H1 (cell line): Measurements from ENCODE around the gene RETNLB. TPM values are rescaled to one million over a fixed set of nuclear protein-coding genes. Genes with fewer than 3 reads are reported as not detected.

Source experiments
- CTCF ChIA-PET: fragments of 300-600 bp; sonication (Branson Sonifier 250); formaldehyde crosslinking; loops from one replicate; lab custom pipeline; 2021; ENCODE audit not compliant: partially characterized antibody; lab: Charles Lee
- POLR2A ChIA-PET: fragments of 300-600 bp; sonication (Branson Sonifier 250); formaldehyde crosslinking; loops from one replicate; lab custom pipeline; 2021; ENCODE audit warnings: inconsistent platforms; ENCODE audit not compliant: partially characterized antibody; lab: Charles Lee
- DNase-seq, 2 experiments: peaks; one replicate each; pipeline versions ENCODE4 v3.0.0 to v3.0.0-alpha.2; 2010 to 2022; ENCODE audit warnings: low spot score in 2 of 2, low read depth in 1 of 2, mixed read lengths in 1 of 2
- FAIRE-seq: peaks from 2 replicates; lab custom pipeline; 2011; peaks lifted over from hg19 to GRCh38; lab: Jason Lieb, UNC
- H2AFZ ChIP-seq: 2 replicates; pipeline ENCODE4 v1.8.1; 2012; ENCODE audit warnings: low read length, inconsistent platforms
- H2AK5ac ChIP-seq: 2 replicates; pipeline ENCODE4 v1.6.1; 2013; ENCODE audit warnings: low read depth, low read length
- H2BK120ac ChIP-seq: replicated peaks from 2 replicates; pipeline ENCODE3; 2013; ENCODE audit warnings: low read depth, low read length, inconsistent platforms
- H2BK12ac ChIP-seq: 2 replicates; pipeline ENCODE4 v1.6.1; 2013; ENCODE audit warnings: low read depth, low read length
- H2BK15ac ChIP-seq: 2 replicates; pipeline ENCODE4 v1.6.1; 2013; ENCODE audit warnings: low read length
- H2BK20ac ChIP-seq: 2 replicates; pipeline ENCODE4 v1.6.1; 2013; ENCODE audit warnings: low read length
- H2BK5ac ChIP-seq: 2 replicates; pipeline ENCODE4 v1.6.1; 2013; ENCODE audit warnings: low read depth, low read length
- H3K14ac ChIP-seq: 2 replicates; pipeline ENCODE4 v1.6.1; 2013; ENCODE audit warnings: inconsistent platforms; ENCODE audit not compliant: insufficient read length
- H3K18ac ChIP-seq: 2 replicates; pipeline ENCODE4 v1.6.1; 2013; ENCODE audit warnings: low read length; ENCODE audit errors: extremely low read depth
- H3K23ac ChIP-seq: 2 replicates; pipeline ENCODE4 v1.6.1; 2013; ENCODE audit warnings: inconsistent platforms; ENCODE audit not compliant: insufficient read length
- H3K23me2 ChIP-seq: 2 replicates; pipeline ENCODE4 v1.6.1; 2013; ENCODE audit warnings: low read depth, low read length
- H3K27ac ChIP-seq: 2 replicates; pipeline ENCODE4 v1.6.1; 2011; ENCODE audit warnings: low read depth, low read length, inconsistent platforms
- H3K27me3 ChIP-seq, 4 experiments: replicated peaks in 1 of 4; 1 replicate in 1 of 4; 2 replicates in 3 of 4; pipeline versions ENCODE4 v1.6.1 to v1.8.1; 2011 to 2013; ENCODE audit warnings: low read length in 3 of 4, mild to moderate bottlenecking in 3 of 4, inconsistent platforms in 2 of 4, mixed read lengths in 2 of 4, moderate library complexity in 1 of 4; ENCODE audit not compliant: control insufficient read depth in 3 of 4, insufficient read depth in 3 of 4; ENCODE audit errors: extremely low read depth in 1 of 4
- H3K36me3 ChIP-seq, 4 experiments: 2 replicates each; pipeline versions ENCODE4 v1.6.1 to v1.8.1; 2011 to 2013; ENCODE audit warnings: mild to moderate bottlenecking in 4 of 4, low read length in 3 of 4, moderate library complexity in 2 of 4, control low read depth in 1 of 4, inconsistent platforms in 1 of 4; ENCODE audit not compliant: insufficient read depth in 4 of 4, control insufficient read depth in 2 of 4
- H3K4ac ChIP-seq: replicated peaks from 2 replicates; pipeline ENCODE3; 2013; ENCODE audit warnings: low read length, low read depth, mixed read lengths, inconsistent platforms; ENCODE audit not compliant: insufficient read length
- H3K4me1 ChIP-seq, 4 experiments: replicated peaks in 1 of 4; 1 replicate in 1 of 4; 2 replicates in 3 of 4; pipeline versions ENCODE4 v1.6.1 to v1.8.1; 2011 to 2013; ENCODE audit warnings: low read length in 3 of 4, inconsistent platforms in 2 of 4, mixed read lengths in 1 of 4; ENCODE audit not compliant: insufficient read depth in 4 of 4, control insufficient read depth in 3 of 4
- H3K4me2 ChIP-seq, 2 experiments: 2 replicates each; pipeline versions ENCODE4 v1.6.1 to v1.8.1; 2011 to 2013; ENCODE audit warnings: low read depth in 2 of 2, low read length in 2 of 2, control low read depth in 1 of 2, inconsistent platforms in 1 of 2, mild to moderate bottlenecking in 1 of 2; ENCODE audit not compliant: insufficient read depth in 1 of 2
- H3K4me3 ChIP-seq, 4 experiments: fragments of 200-600, 300-600 bp in 1 of 4; sonication (generic), shearing (Covaris generic), sonication (Bioruptor Twin) in 1 of 4; 2 replicates each; pipeline versions ENCODE4 v1.5.1 to v1.8.1; 2011 to 2016; ENCODE audit warnings: low read length in 4 of 4, low read depth in 3 of 4, control low read depth in 2 of 4, inconsistent platforms in 2 of 4, mild to moderate bottlenecking in 2 of 4, mixed read lengths in 1 of 4, moderate library complexity in 1 of 4; ENCODE audit not compliant: insufficient read depth in 2 of 4; ENCODE audit errors: extremely low read depth in 1 of 4
- H3K56ac ChIP-seq: replicated peaks from 2 replicates; pipeline ENCODE3; 2013; ENCODE audit warnings: low read depth, mild to moderate bottlenecking, mixed read lengths, low read length, inconsistent platforms; ENCODE audit not compliant: insufficient read length
- H3K79me1 ChIP-seq: 2 replicates; pipeline ENCODE4 v1.6.1; 2013; ENCODE audit warnings: low read depth, low read length, control low read depth
- H3K79me2 ChIP-seq, 2 experiments: 2 replicates each; pipeline versions ENCODE4 v1.6.1 to v1.8.1; 2012 to 2013; ENCODE audit warnings: low read length in 2 of 2, mild to moderate bottlenecking in 2 of 2, inconsistent platforms in 1 of 2; ENCODE audit not compliant: insufficient read depth in 2 of 2, control insufficient read depth in 1 of 2
- H3K9ac ChIP-seq, 4 experiments: replicated peaks in 1 of 4; 1 replicate in 1 of 4; 2 replicates in 3 of 4; pipeline versions ENCODE4 v1.6.1 to v1.8.1; 2011 to 2013; ENCODE audit warnings: low read depth in 3 of 4, low read length in 3 of 4, control low read depth in 2 of 4, mild to moderate bottlenecking in 2 of 4, moderate library complexity in 2 of 4, inconsistent platforms in 1 of 4; ENCODE audit errors: extremely low read depth in 1 of 4
- H3K9me3 ChIP-seq, 2 experiments: 2 replicates each; pipeline versions ENCODE4 v1.6.1 to v1.8.1; 2012 to 2013; ENCODE audit warnings: mild to moderate bottlenecking in 2 of 2, moderate library complexity in 2 of 2, control low read depth in 1 of 2, inconsistent platforms in 1 of 2, low read depth in 1 of 2, low read length in 1 of 2, mixed read lengths in 1 of 2; ENCODE audit not compliant: insufficient read depth in 2 of 2
- H4K20me1 ChIP-seq, 2 experiments: replicated peaks in 1 of 2; 2 replicates each; pipeline versions ENCODE3 to v1.8.1; 2011 to 2013; ENCODE audit warnings: inconsistent platforms in 2 of 2, low read length in 2 of 2, mild to moderate bottlenecking in 1 of 2; ENCODE audit not compliant: insufficient read depth in 2 of 2, control insufficient read depth in 1 of 2
- H4K5ac ChIP-seq: 2 replicates; pipeline ENCODE4 v1.6.1; 2013; ENCODE audit warnings: low read length, low read depth, mixed read lengths, inconsistent platforms; ENCODE audit not compliant: insufficient read length
- H4K8ac ChIP-seq: 2 replicates; pipeline ENCODE4 v1.8.0; 2013; ENCODE audit warnings: mild to moderate bottlenecking, moderate library complexity, low read length, inconsistent platforms; ENCODE audit not compliant: insufficient read depth; ENCODE audit errors: extremely low read depth
- H4K91ac ChIP-seq: replicated peaks from 2 replicates; pipeline ENCODE3; 2013; ENCODE audit warnings: low read length, mixed read lengths, inconsistent platforms; ENCODE audit not compliant: insufficient read length
- ATF3 ChIP-seq: IDR thresholded peaks from 2 replicates; pipeline ENCODE4 v1.6.1; 2011; ENCODE audit warnings: low read depth, mild to moderate bottlenecking, low read length; ENCODE audit not compliant: insufficient read depth
- CREB1 ChIP-seq: IDR thresholded peaks from 2 replicates; pipeline ENCODE4 v1.6.1; 2012; ENCODE audit warnings: inconsistent platforms
- HDAC6 ChIP-seq: IDR thresholded peaks from one replicate; pipeline ENCODE4 v1.7.1; 2012; ENCODE audit warnings: low read depth, mild to moderate bottlenecking, inconsistent platforms, low read length, moderate library complexity
- POU5F1 ChIP-seq: IDR thresholded peaks from 2 replicates; pipeline ENCODE4 v1.6.1; 2011; ENCODE audit warnings: low read depth, mild to moderate bottlenecking, low read length, moderate library complexity
- TAF1 ChIP-seq: IDR thresholded peaks from 2 replicates; pipeline ENCODE4 v1.6.1; 2011; ENCODE audit warnings: mild to moderate bottlenecking, low read depth, low read length
- TBP ChIP-seq: IDR thresholded peaks from 2 replicates; pipeline ENCODE4 v1.6.1; 2011; ENCODE audit warnings: low read depth, low read length, improper control_type of control experiment
- WGBS, 2 experiments: shearing (Covaris generic) in 1 of 2; methylation state at CpG; one replicate each; pipeline versions ENCODE4 v1.1.6 to v1.1.7; 2013 to 2015; ENCODE audit warnings: low lambda C conversion rate in 2 of 2, mixed read lengths in 2 of 2, inconsistent platforms in 1 of 2, low coverage in 1 of 2, missing lambda C conversion rate in 1 of 2; ENCODE audit not compliant: insufficient replicate concordance in 2 of 2, insufficient coverage in 1 of 2, insufficient read length in 1 of 2; ENCODE audit errors: extremely low coverage in 1 of 2, missing lambda C conversion rate in 1 of 2; 5-methylcytosine and 5-hydroxymethylcytosine counted together
- polyA plus RNA-seq, 7 experiments: library from polyadenylated mRNA; depleted of rRNA in 3 of 7; stranded (reverse) in 5 of 7; unstranded in 2 of 7; fragments of >200 nt in 5 of 7; fragments of 200-250 nt in 2 of 7; gene quantifications; 1 replicate in 5 of 7; 2 replicates in 1 of 7; 4 replicates in 1 of 7; pipeline versions ENCODE4 v1.2.1 to v1.2.3, GENCODE V29; 2011 to 2013; ENCODE audit warnings: missing spikeins in 2 of 7, mixed read lengths in 2 of 7
- total RNA-seq: library from RNA; stranded (reverse); fragmentation: NEBNext Ultra II Directional; extraction: Animal tissue kit (Norgen Biotek cat#: 25700); gene quantifications from 2 replicates; pipeline ENCODE4 v1.2.1, GENCODE V29; 2021

RETNLB gene
- total and polyA plus RNA-seq, 2 of the 8 experiments (the other 6 are each of a cell fraction or from before 2014, with no cell fraction given): not detected

GRCh38 chr3:108713009-108713516 is 44.1 kb downstream of the RETNLB start:
- FAIRE-seq (no peak), DNase-seq (no peak)
- Histone ChIP-seq H2BK12ac (no peak overlapping the region), H2BK5ac (no peak overlapping the region), H2AFZ (no peak overlapping the region), H2AK5ac (no peak overlapping the region), H3K79me1 (no peaks in the 10 kb centered on the region), H3K14ac (no peak overlapping the region), H3K27me3 (no peaks in the 10 kb centered on the region), H3K27ac (no peak overlapping the region), H3K4ac (no peak overlapping the region), H4K8ac (no peak overlapping the region), H3K4me2 (no peak overlapping the region), H3K4me3 (no peak overlapping the region), H3K56ac (no peak overlapping the region), H3K23me2 (no peaks in the 10 kb centered on the region), H4K5ac (no peak overlapping the region), H3K36me3 (no peaks in the 10 kb centered on the region), H2BK120ac (no peak overlapping the region), H3K18ac (no peak overlapping the region), H2BK15ac (no peak overlapping the region), H4K20me1 (no peaks in the 10 kb centered on the region), H3K9ac (no peak overlapping the region), H3K79me2 (no peaks in the 10 kb centered on the region), H3K4me1 (no peaks in the 10 kb centered on the region), H3K23ac (no peak overlapping the region), H2BK20ac (no peak overlapping the region), H3K9me3 (no peaks in the 10 kb centered on the region), H4K91ac (no peak overlapping the region)
- CTCF ChIA-PET: no interaction called here
- POLR2A ChIA-PET: no interaction called here
- WGBS, 2 experiments: 88% methylated on average over 5 of the region's 5 CpGs; no CpG with 5 or more reads in 1 of the 2 experiments
- TF ChIP-seq TAF1 (no peak), HDAC6 (no peak), ATF3 (no peak), POU5F1 (no peak), TBP (no peak), CREB1 (no peak)
